HG03432 (cell line): ENCODE results near the gene RAD17.
"Not testable (repeated sequence)": the region's sequence is repeated elsewhere in the genome, so short reads cannot be mapped to it uniquely, and the experiment has no call there.

ENCODE experiments used
- ATAC-seq: cut with Tn5 transposase; IDR thresholded peaks from one replicate; pipeline ENCODE4 v1.9.1; 2021; ENCODE audit warnings: mild to moderate bottlenecking, moderate library complexity; ENCODE audit not compliant: unreplicated experiment

The RAD17 gene

DNA sequence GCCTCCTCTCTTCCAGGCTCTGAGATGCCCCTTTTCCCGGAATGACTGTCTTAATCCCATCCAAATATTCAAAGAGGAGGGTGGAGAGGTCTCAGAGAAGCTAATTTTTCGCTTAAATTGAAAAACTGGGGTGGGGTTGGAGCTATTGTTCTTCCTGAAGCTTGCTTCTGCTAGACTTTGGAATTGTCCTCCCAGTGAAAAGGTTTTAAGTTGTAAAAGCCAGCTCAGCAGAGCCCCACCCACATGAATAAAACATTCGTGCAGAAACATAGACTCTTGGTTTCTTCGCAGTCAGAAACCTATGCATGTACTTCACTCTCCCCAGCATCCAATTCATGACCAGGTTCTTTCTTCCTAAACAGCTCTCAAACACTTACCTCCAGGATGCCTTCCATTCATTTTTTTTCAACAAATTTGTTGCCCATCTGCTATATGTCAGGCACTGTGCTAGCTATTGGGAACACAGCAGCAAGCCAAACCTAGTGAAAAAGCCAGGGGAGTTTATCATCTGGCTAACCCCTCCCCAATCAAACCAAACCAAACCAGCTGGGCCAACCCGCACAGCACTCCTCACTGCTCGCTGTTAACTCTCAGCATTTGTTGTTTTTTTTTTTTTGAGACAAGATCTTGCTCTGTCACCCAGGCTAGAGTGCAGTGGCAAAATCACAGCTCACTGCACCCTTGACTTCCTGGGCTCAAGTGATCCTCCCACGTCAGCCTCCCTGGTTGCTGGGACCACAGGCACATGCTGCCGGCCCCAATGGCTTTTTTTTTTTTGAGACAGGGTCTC lies 85.0 kb downstream of the RAD17 start:
- ATAC-seq = no peak

DNA sequence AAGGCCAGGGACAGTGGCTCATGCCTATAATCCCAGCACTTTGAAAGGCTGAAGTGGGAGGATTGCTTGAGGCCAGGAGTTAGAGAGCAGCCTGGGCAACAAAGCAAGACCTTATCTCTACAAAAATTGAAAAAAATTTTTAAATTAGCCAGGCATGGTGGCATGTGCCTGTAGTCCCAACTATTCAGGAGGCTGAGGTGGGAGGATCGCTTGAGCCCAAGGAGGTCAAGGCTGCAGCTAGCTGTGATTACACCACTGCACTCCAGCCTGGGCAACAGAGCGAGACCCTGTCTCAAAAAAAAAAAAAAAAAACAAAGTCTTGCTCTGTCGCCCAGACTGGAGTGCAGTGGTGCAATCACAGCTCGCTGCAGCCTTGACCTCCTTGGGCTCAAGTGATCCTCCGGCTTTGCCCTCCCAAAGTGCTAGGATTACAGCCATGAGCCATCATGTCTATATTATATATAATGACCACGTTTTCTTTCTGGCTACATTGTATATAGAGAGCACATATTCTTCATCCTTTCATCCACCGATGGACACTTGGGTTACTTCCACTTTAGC lies 85.9 kb downstream of the RAD17 start:
- ATAC-seq = not testable (repeated sequence)

DNA sequence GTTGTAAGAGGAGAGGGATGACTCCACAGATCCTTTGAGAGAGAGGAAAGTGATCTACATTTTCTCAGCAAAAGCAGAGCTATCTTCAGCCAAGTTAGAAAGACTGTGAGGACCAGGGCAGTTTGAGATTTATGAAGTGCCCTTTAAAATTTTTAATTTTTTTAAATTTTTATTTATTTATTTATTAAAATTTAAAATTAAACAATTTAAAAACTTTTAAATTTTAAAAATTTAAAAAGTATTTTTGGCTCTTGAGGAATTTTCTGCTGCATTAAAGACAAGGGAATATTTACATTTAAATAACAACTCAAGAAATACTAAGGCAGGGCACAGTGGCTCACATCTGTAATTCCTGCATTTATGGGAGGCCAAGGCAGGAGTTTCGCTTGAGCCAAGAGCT lies 92.6 kb downstream of the RAD17 start:
- ATAC-seq = no peak
